HCT116 (cell line): ENCODE data around the gene CHST15. TPM values are rescaled to one million over a fixed set of nuclear protein-coding genes. Genes with fewer than 3 reads are reported as not detected.
A peak's percentile ranks its signal among the peaks of the same experiment; 100 is the strongest.

Experiments used
- ATAC-seq: fragments of 200-7000 bp; cut with Tn5 transposase; 2 replicates; pipeline ENCODE4 v1.9.1; 2020; ENCODE audit warnings: mild to moderate bottlenecking, moderate library complexity
- BruUV-seq: library from RNA; stranded (reverse); fragments of 400-500 nt; replicated peaks from 2 replicates; lab custom pipeline; 2021; lab: Mats Ljungman, UMichigan
- CTCF ChIA-PET: fragments of 300-600 bp; sonication (Branson Sonifier 250); formaldehyde crosslinking; loops from one replicate; lab custom pipeline; 2021; ENCODE audit warnings: antibody characterized with exemption; lab: Charles Lee
- POLR2A ChIA-PET: fragments of 300-600, 350-600 bp; sonication (Branson Sonifier 250); formaldehyde crosslinking; loops from one replicate; lab custom pipeline; 2021; ENCODE audit warnings: antibody characterized with exemption; lab: Charles Lee
- RAD21 ChIA-PET, 2 experiments: fragments of 300-600 bp; sonication (Branson Sonifier 250); formaldehyde crosslinking; loops; one replicate each; lab custom pipeline; 2023; ENCODE audit warnings: low total read pairs in 2 of 2; ENCODE audit not compliant: uncharacterized antibody in 2 of 2, unreplicated experiment in 2 of 2, low non-redundant PET in 1 of 2; lab: Charles Lee
- DNase-seq: peaks from one replicate; pipeline ENCODE4 v3.0.0-alpha.2; 2010; ENCODE audit warnings: low read depth, low spot score
- H2AFZ ChIP-seq: fragments of 200-600 bp; shearing (Covaris generic), sonication (generic); 2 replicates; pipeline ENCODE4 v1.6.1; 2017; ENCODE audit warnings: low read depth, mixed run types, mixed read lengths, antibody characterized with exemption, low read length; ENCODE audit not compliant: poor library complexity, severe bottlenecking
- H3K27ac ChIP-seq: 2 replicates; pipeline ENCODE4 v1.5.1; 2012; ENCODE audit warnings: low read depth, low read length
- H3K27me3 ChIP-seq: fragments of 200-600 bp; sonication (generic); 2 replicates; pipeline ENCODE4 v1.6.1; 2016; ENCODE audit warnings: mixed run types, low read length, mixed read lengths; ENCODE audit not compliant: insufficient read depth
- H3K36me3 ChIP-seq, 2 experiments: fragments of 200-500 bp in 1 of 2; fragments of 200-600 bp in 1 of 2; sonication (Bioruptor generic) in 1 of 2; sonication (generic) in 1 of 2; 2 replicates each; pipeline versions ENCODE4 v1.5.1 to v1.6.1; 2014 to 2016; ENCODE audit warnings: low read length in 2 of 2, inconsistent platforms in 1 of 2, mixed read lengths in 1 of 2, mixed run types in 1 of 2; ENCODE audit not compliant: insufficient read depth in 2 of 2, control insufficient read depth in 1 of 2
- H3K4me1 ChIP-seq, 2 experiments: fragments of 200-600 bp in 1 of 2; sonication (generic) in 1 of 2; 2 replicates each; pipeline versions ENCODE4 v1.5.1 to v1.6.1; 2012 to 2017; ENCODE audit warnings: low read length in 2 of 2, inconsistent platforms in 1 of 2, mild to moderate bottlenecking in 1 of 2, mixed read lengths in 1 of 2, mixed run types in 1 of 2, moderate library complexity in 1 of 2; ENCODE audit not compliant: insufficient read depth in 2 of 2, control insufficient read depth in 1 of 2
- H3K4me2 ChIP-seq: fragments of 200-600 bp; sonication (generic); 2 replicates; pipeline ENCODE4 v1.6.1; 2017; ENCODE audit warnings: mixed run types, low read length, mixed read lengths
- H3K4me3 ChIP-seq, 2 experiments: fragments of 200-600 bp in 1 of 2; sonication (generic) in 1 of 2; replicated peaks in 1 of 2; 2 replicates each; pipeline ENCODE4 v1.5.1; 2011 to 2016; ENCODE audit warnings: low read length in 2 of 2, control low read depth in 1 of 2, low read depth in 1 of 2, mild to moderate bottlenecking in 1 of 2, mixed read lengths in 1 of 2, mixed run types in 1 of 2
- H3K79me2 ChIP-seq: fragments of 200-600 bp; sonication (generic); 2 replicates; pipeline ENCODE4 v1.6.1; 2017; ENCODE audit warnings: mild to moderate bottlenecking, mixed run types, low read length, moderate library complexity, mixed read lengths; ENCODE audit not compliant: insufficient read depth
- H3K9ac ChIP-seq: fragments of 200-600 bp; sonication (generic); 2 replicates; pipeline ENCODE4 v1.6.1; 2016; ENCODE audit warnings: low read length, mixed read lengths
- H3K9me2 ChIP-seq: fragments of 200-600 bp; sonication (generic), shearing (Covaris generic); 2 replicates; pipeline ENCODE4 v1.6.1; 2017; ENCODE audit warnings: mixed run types, mild to moderate bottlenecking, moderate library complexity; ENCODE audit not compliant: insufficient read depth
- H3K9me3 ChIP-seq, 2 experiments: fragments of 200-500 bp in 1 of 2; fragments of 200-600 bp in 1 of 2; sonication (Bioruptor generic) in 1 of 2; sonication (generic) in 1 of 2; 2 replicates each; pipeline ENCODE4 v1.6.1; 2014 to 2017; ENCODE audit warnings: low read length in 2 of 2, mixed read lengths in 2 of 2, inconsistent platforms in 1 of 2, low read depth in 1 of 2, mild to moderate bottlenecking in 1 of 2, mixed run types in 1 of 2, moderate library complexity in 1 of 2; ENCODE audit not compliant: control insufficient read depth in 1 of 2, insufficient read depth in 1 of 2
- H4K20me1 ChIP-seq: fragments of 200-600 bp; sonication (generic), shearing (Covaris generic); 2 replicates; pipeline ENCODE4 v1.6.1; 2017; ENCODE audit warnings: mixed run types, mild to moderate bottlenecking, moderate library complexity; ENCODE audit not compliant: insufficient read depth
- ATF3 ChIP-seq: IDR thresholded peaks from 2 replicates; pipeline ENCODE4 v1.6.1; 2012
- CBX3 ChIP-seq: IDR thresholded peaks from 2 replicates; pipeline ENCODE4 v1.6.1; 2012; ENCODE audit warnings: low read depth
- CTCF ChIP-seq, 3 experiments: fragments of 200-600 bp in 1 of 3; sonication (generic) in 1 of 3; IDR thresholded peaks in 2 of 3; conservative IDR thresholded peaks in 1 of 3; 2 replicates each; pipeline ENCODE4 v1.5.1; 2012 to 2017; ENCODE audit warnings: low read depth in 2 of 3, low read length in 2 of 3, antibody characterized with exemption in 1 of 3, borderline replicate concordance in 1 of 3, control low read depth in 1 of 3, mild to moderate bottlenecking in 1 of 3, mixed read lengths in 1 of 3, mixed run types in 1 of 3, moderate library complexity in 1 of 3; ENCODE audit not compliant: insufficient read depth in 1 of 3
- ELF1 ChIP-seq: IDR thresholded peaks from 2 replicates; pipeline ENCODE4 v1.6.1; 2012; ENCODE audit warnings: low read depth, borderline replicate concordance
- JUND ChIP-seq: IDR thresholded peaks from 2 replicates; pipeline ENCODE4 v1.6.1; 2012
- REST ChIP-seq: IDR thresholded peaks from 2 replicates; pipeline ENCODE4 v1.6.1; 2012; ENCODE audit warnings: low read depth
- TCF7L2 ChIP-seq: IDR thresholded peaks from 2 replicates; pipeline ENCODE4 v1.7.0; 2011; ENCODE audit warnings: borderline replicate concordance, inconsistent platforms; ENCODE audit not compliant: insufficient read depth, insufficient read length; ENCODE audit errors: extremely low read depth
- ZBTB33 ChIP-seq: IDR thresholded peaks from 2 replicates; pipeline ENCODE4 v1.6.1; 2011; ENCODE audit warnings: mild to moderate bottlenecking, low read length, moderate library complexity; ENCODE audit not compliant: insufficient replicate concordance; ENCODE audit errors: extremely low read depth
- intact Hi-C: fragments of 100-400 bp; cut with micrococcal nuclease; formaldehyde crosslinking; loops from 2 replicates; pipeline ENCODE4 v1.10.0; 2022
- total RNA-seq: library from RNA; stranded (reverse); gene quantifications from one replicate; pipeline ENCODE4 v1.2.1, GENCODE V29; 2021; ENCODE audit not compliant: unreplicated experiment

Gene CHST15
- total RNA-seq, 1 experiment from 2014 or later, result 47.2 TPM

- intact Hi-C loops, result no loop called here
- H3K4me1 ChIP-seq, result peaks cover 0 to 9% of the 10 kb centered on the region in 2 experiments; a peak in 1 of 4 replicates
- H3K9me2 ChIP-seq, result no peaks in the 10 kb centered on the region
- no peak overlapping the region for H2AFZ ChIP-seq
- POLR2A ChIA-PET, result no interaction called here
- no peak overlapping the region for H3K4me3 ChIP-seq
- BruUV-seq, result no TSS peak
- no peak overlapping the region for H3K27ac ChIP-seq
- no peaks in the 10 kb centered on the region for H3K27me3 ChIP-seq
- RAD21 ChIA-PET, result no interaction called here
- CTCF ChIA-PET, result no interaction called here
- DNase-seq (no peak), ATAC-seq (no peak)
- H3K79me2 ChIP-seq, result no peaks in the 10 kb centered on the region
- H4K20me1 ChIP-seq, result no peaks in the 10 kb centered on the region
- H3K9ac ChIP-seq, result no peak overlapping the region
- H3K36me3 ChIP-seq, result peaks cover 24 to 32% of the 10 kb centered on the region in 2 experiments
- TF ChIP-seq ATF3, result no peak
- TF ChIP-seq TCF7L2, result no peak
- TF ChIP-seq, all 23 proteins: peak for 0
- H3K4me2 ChIP-seq, result no peak overlapping the region
- H3K9me3 ChIP-seq, result no peaks in the 10 kb centered on the region
Measured at GRCh38 chr10:124036746-124037145, 56.7 kb downstream of the CHST15 start.

GRCh38 chr10:124035928-124036558 is 57.4 kb downstream of the CHST15 start:
- RAD21 ChIA-PET, result no interaction called here
- POLR2A ChIA-PET, result no interaction called here
- Histone ChIP-seq H3K27me3 (no peaks in the 10 kb centered on the region), H3K79me2 (no peaks in the 10 kb centered on the region), H3K4me1 (peaks cover 0 to 9% of the 10 kb centered on the region in 2 experiments; a peak in 1 of 4 replicates), H2AFZ (no peak overlapping the region), H3K9me3 (no peaks in the 10 kb centered on the region), H3K9me2 (no peaks in the 10 kb centered on the region), H4K20me1 (no peaks in the 10 kb centered on the region), H3K9ac (no peak overlapping the region), H3K4me3 (no peak overlapping the region)
- CTCF ChIA-PET, result no interaction called here
- no TSS peak for BruUV-seq
- ATAC-seq, result peak; percentile 39
- intact Hi-C loops, result no loop called here
- TF ChIP-seq REST, result no peak
- TF ChIP-seq JUND, result no peak
- no peak for TF ChIP-seq CBX3
- no peak for TF ChIP-seq ZBTB33
- no peak for TF ChIP-seq CTCF (IDR thresholded peaks at IDR 0.05 in 2 of 3, conservative IDR thresholded peaks at IDR 0.05 in 1 of 3; ENCODE audit: borderline replicate concordance in 1 of 3, insufficient read depth in 1 of 3, low read depth in 2 of 3, low read length in 2 of 3)
- TF ChIP-seq ATF3, result no peak
- TF ChIP-seq ELF1, result no peak
- TF ChIP-seq, all 23 proteins: peak for 0
- H3K36me3 ChIP-seq, result peaks cover 23 to 32% of the 10 kb centered on the region in 2 experiments
- DNase-seq, result no peak
- no peak overlapping the region for H3K4me2 ChIP-seq
- no peak overlapping the region for H3K27ac ChIP-seq
